ENCODE measurements around the gene TACC2.

DNA sequence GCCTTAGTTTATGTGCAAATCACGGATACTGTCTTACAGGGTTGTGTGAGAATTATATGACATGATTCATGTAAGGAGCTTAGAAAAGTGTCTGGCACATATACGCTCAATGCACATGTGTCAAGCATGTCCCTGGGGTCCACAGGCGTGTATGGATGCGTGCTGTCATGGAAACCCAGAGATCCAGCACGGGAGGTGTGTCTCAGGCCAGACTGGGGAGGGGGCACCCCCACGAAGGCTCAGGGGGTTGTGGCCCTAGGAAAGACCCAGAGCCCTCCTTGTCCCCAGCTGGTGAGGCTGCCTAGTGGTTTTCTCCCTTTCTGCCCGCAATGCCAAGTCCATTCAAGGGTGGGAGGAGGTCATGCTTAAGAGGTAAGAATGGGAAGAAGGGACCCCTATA, 291.2 kb downstream of the TACC2 start:
- TF ChIP-seq, protein P1, sequence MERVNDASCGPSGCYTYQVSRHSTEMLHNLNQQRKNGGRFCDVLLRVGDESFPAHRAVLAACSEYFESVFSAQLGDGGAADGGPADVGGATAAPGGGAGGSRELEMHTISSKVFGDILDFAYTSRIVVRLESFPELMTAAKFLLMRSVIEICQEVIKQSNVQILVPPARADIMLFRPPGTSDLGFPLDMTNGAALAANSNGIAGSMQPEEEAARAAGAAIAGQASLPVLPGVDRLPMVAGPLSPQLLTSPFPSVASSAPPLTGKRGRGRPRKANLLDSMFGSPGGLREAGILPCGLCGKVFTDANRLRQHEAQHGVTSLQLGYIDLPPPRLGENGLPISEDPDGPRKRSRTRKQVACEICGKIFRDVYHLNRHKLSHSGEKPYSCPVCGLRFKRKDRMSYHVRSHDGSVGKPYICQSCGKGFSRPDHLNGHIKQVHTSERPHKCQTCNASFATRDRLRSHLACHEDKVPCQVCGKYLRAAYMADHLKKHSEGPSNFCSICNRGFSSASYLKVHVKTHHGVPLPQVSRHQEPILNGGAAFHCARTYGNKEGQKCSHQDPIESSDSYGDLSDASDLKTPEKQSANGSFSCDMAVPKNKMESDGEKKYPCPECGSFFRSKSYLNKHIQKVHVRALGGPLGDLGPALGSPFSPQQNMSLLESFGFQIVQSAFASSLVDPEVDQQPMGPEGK (CRISPR knock-in tag; IDR thresholded peaks at IDR 0.05; ENCODE audit: borderline replicate concordance), result no peak
- TF ChIP-seq ZC3H10 (CRISPR knock-in tag; IDR thresholded peaks at IDR 0.05) (no peak), BACH2 (CRISPR knock-in tag; IDR thresholded peaks at IDR 0.05; ENCODE audit: borderline replicate concordance) (no peak), ISL1 (CRISPR knock-in tag; IDR thresholded peaks at IDR 0.05) (no peak), ZFP30 (CRISPR knock-in tag; IDR thresholded peaks at IDR 0.05) (no peak), TOX (CRISPR knock-in tag; IDR thresholded peaks at IDR 0.05; ENCODE audit: borderline replicate concordance) (no peak), ZNF70 (CRISPR knock-in tag; IDR thresholded peaks at IDR 0.05) (no peak)
- TF ChIP-seq, protein P2, sequence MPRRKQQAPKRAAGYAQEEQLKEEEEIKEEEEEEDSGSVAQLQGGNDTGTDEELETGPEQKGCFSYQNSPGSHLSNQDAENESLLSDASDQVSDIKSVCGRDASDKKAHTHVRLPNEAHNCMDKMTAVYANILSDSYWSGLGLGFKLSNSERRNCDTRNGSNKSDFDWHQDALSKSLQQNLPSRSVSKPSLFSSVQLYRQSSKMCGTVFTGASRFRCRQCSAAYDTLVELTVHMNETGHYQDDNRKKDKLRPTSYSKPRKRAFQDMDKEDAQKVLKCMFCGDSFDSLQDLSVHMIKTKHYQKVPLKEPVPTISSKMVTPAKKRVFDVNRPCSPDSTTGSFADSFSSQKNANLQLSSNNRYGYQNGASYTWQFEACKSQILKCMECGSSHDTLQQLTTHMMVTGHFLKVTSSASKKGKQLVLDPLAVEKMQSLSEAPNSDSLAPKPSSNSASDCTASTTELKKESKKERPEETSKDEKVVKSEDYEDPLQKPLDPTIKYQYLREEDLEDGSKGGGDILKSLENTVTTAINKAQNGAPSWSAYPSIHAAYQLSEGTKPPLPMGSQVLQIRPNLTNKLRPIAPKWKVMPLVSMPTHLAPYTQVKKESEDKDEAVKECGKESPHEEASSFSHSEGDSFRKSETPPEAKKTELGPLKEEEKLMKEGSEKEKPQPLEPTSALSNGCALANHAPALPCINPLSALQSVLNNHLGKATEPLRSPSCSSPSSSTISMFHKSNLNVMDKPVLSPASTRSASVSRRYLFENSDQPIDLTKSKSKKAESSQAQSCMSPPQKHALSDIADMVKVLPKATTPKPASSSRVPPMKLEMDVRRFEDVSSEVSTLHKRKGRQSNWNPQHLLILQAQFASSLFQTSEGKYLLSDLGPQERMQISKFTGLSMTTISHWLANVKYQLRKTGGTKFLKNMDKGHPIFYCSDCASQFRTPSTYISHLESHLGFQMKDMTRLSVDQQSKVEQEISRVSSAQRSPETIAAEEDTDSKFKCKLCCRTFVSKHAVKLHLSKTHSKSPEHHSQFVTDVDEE (CRISPR knock-in tag; IDR thresholded peaks at IDR 0.05), result no peak
- TF ChIP-seq, protein P3, sequence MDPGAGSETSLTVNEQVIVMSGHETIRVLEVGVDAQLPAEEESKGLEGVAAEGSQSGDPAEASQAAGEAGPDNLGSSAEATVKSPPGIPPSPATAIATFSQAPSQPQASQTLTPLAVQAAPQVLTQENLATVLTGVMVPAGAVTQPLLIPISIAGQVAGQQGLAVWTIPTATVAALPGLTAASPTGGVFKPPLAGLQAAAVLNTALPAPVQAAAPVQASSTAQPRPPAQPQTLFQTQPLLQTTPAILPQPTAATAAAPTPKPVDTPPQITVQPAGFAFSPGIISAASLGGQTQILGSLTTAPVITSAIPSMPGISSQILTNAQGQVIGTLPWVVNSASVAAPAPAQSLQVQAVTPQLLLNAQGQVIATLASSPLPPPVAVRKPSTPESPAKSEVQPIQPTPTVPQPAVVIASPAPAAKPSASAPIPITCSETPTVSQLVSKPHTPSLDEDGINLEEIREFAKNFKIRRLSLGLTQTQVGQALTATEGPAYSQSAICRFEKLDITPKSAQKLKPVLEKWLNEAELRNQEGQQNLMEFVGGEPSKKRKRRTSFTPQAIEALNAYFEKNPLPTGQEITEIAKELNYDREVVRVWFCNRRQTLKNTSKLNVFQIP (CRISPR knock-in tag; IDR thresholded peaks at IDR 0.05; ENCODE audit: borderline replicate concordance, low read depth), result no peak
- TF ChIP-seq, protein P4, sequence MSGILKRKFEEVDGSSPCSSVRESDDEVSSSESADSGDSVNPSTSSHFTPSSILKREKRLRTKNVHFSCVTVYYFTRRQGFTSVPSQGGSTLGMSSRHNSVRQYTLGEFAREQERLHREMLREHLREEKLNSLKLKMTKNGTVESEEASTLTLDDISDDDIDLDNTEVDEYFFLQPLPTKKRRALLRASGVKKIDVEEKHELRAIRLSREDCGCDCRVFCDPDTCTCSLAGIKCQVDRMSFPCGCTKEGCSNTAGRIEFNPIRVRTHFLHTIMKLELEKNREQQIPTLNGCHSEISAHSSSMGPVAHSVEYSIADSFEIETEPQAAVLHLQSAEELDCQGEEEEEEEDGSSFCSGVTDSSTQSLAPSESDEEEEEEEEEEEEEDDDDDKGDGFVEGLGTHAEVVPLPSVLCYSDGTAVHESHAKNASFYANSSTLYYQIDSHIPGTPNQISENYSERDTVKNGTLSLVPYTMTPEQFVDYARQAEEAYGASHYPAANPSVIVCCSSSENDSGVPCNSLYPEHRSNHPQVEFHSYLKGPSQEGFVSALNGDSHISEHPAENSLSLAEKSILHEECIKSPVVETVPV (CRISPR knock-in tag; IDR thresholded peaks at IDR 0.05), result no peak

All from SK-N-SH treated with all-trans-retinoic acid at 6 μM for 48 hours (cell line).